ENCODE measurements around the gene BPIFB6.

BPIFB6 gene

GRCh38 chr20:33076662-33077372 lies 45.4 kb downstream of the BPIFB6 start:
- in situ Hi-C loops (cut with MboI; ENCODE audit: low sequenced_read_pairs): no loop called here

- in situ Hi-C loops (cut with MboI; ENCODE audit: low sequenced_read_pairs): no loop called here
Measured at GRCh38 chr20:33079259-33079658, 47.8 kb downstream of the BPIFB6 start, which contains the start of gene BPIFB4. Gene BPIFB4 (plus strand): TSS chr20:33079643. CDS start chr20:33081527, 1,884 bp downstream.

- in situ Hi-C loops (cut with MboI; ENCODE audit: low sequenced_read_pairs): no loop called here
Measured at GRCh38 chr20:33081411-33082154, 50.1 kb downstream of the BPIFB6 start.

GRCh38 chr20:33082546-33082945 lies 51.1 kb downstream of the BPIFB6 start:
- in situ Hi-C loops (cut with MboI; ENCODE audit: low sequenced_read_pairs): no loop called here

GRCh38 chr20:33083544-33084340 lies 52.3 kb downstream of the BPIFB6 start:
- in situ Hi-C loops (cut with MboI; ENCODE audit: low sequenced_read_pairs): no loop called here

GRCh38 chr20:33084722-33085121 lies 53.3 kb downstream of the BPIFB6 start:
- in situ Hi-C loops (cut with MboI; ENCODE audit: low sequenced_read_pairs): no loop called here

- in situ Hi-C loops (cut with MboI; ENCODE audit: low sequenced_read_pairs): no loop called here
Measured at GRCh38 chr20:33086052-33086722, 54.7 kb downstream of the BPIFB6 start.

GRCh38 chr20:33091147-33091546 lies 59.7 kb downstream of the BPIFB6 start:
- in situ Hi-C loops (cut with MboI; ENCODE audit: low sequenced_read_pairs): loop anchor here (10.0 kb wide), 1 partner anchor 196 kb away; no protein-coding TSS in a partner anchor

- in situ Hi-C loops (cut with MboI; ENCODE audit: low sequenced_read_pairs): loop anchor here (10.0 kb wide), 1 partner anchor 197 kb away; no protein-coding TSS in a partner anchor
Measured at GRCh38 chr20:33091693-33092092, 60.2 kb downstream of the BPIFB6 start.

GRCh38 chr20:33092361-33092760 lies 60.9 kb downstream of the BPIFB6 start:
- in situ Hi-C loops (cut with MboI; ENCODE audit: low sequenced_read_pairs): loop anchor here (10.0 kb wide), 1 partner anchor 198 kb away; no protein-coding TSS in a partner anchor

- in situ Hi-C loops (cut with MboI; ENCODE audit: low sequenced_read_pairs): loop anchor here (10.0 kb wide), 1 partner anchor 198 kb away; no protein-coding TSS in a partner anchor
Measured at GRCh38 chr20:33093074-33093473, 61.6 kb downstream of the BPIFB6 start.

- in situ Hi-C loops (cut with MboI; ENCODE audit: low sequenced_read_pairs): loop anchor here (10.0 kb wide), 1 partner anchor 199 kb away; no protein-coding TSS in a partner anchor
Measured at GRCh38 chr20:33093582-33093981, 62.1 kb downstream of the BPIFB6 start.

All from HL-60/S4 (cell line).